SK-N-SH treated with all-trans-retinoic acid at 6 μM for 48 hours (cell line): ENCODE measurements around the gene ANO3.

ENCODE experiments used
- PATZ1 ChIP-seq: fragments of 250-450 bp; sonication (Bioruptor Pico); IDR thresholded peaks from 2 replicates; pipeline ENCODE4 v1.8.0; 2020; ENCODE audit warnings: mild to moderate bottlenecking, moderate library complexity, borderline replicate concordance
- RARB ChIP-seq: fragments of 250-450 bp; sonication (Bioruptor Pico); IDR thresholded peaks from 2 replicates; pipeline ENCODE4 v1.8.0; 2021; ENCODE audit warnings: mild to moderate bottlenecking, moderate library complexity
- ZC3H10 ChIP-seq: fragments of 250-450 bp; sonication (Bioruptor Pico); IDR thresholded peaks from 2 replicates; pipeline ENCODE4 v1.5.1; 2021; ENCODE audit warnings: mild to moderate bottlenecking, moderate library complexity

- TF ChIP-seq ZC3H10 (CRISPR knock-in tag) (no peak), PATZ1 (CRISPR knock-in tag) (no peak), RARB (no peak)
Observed at GRCh38 chr11:26632691-26633159, 300.8 kb downstream of the ANO3 start.
